Gastrocnemius medialis (tissue), 4 donors: Measurements from ENCODE around the gene ZBTB37.

Experiments used
- CTCF ChIP-seq, 5 experiments: fragments of 450-650 bp in 3 of 5; fragments of 200-600 bp in 2 of 5; sonication (generic) in 2 of 5; IDR thresholded peaks in 4 of 5; conservative IDR thresholded peaks in 1 of 5; 1 replicate in 4 of 5; 2 replicates in 1 of 5; pipeline ENCODE4 v1.5.1; 2016 to 2019; ENCODE audit warnings: antibody characterized with exemption in 5 of 5, mild to moderate bottlenecking in 3 of 5, moderate library complexity in 3 of 5
- POLR2A ChIP-seq, 2 donors: fragments of 450-650 bp; IDR thresholded peaks; one replicate each; pipeline ENCODE4 v1.6.1; 2017; ENCODE audit warnings: antibody characterized with exemption in 2 of 2, mild to moderate bottlenecking in 2 of 2, moderate library complexity in 2 of 2

- TF ChIP-seq CTCF (IDR thresholded peaks at IDR 0.05 in 4 of 5, conservative IDR thresholded peaks at IDR 0.05 in 1 of 5), result no peak
- no peak for TF ChIP-seq POLR2A (IDR thresholded peaks at IDR 0.05)
Observed at GRCh38 chr1:173888749-173889148, 20.6 kb downstream of the ZBTB37 start.
